ENCODE results near the gene CTNNBL1. TPM values are rescaled to one million over a fixed set of nuclear protein-coding genes. Genes with fewer than 3 reads are reported as not detected.

The CTNNBL1 gene
- total and polyA plus RNA-seq, 2 donors (not counting 3 experiments of a cell fraction or from before 2014, with no cell fraction given) = 20.8 to 60.2 TPM

GRCh38 chr20:37839955-37840354 is 146.1 kb downstream of the CTNNBL1 start:
- CTCF ChIA-PET = no interaction called here

More at GRCh38 chr20:37839955-37840354, 146.1 kb downstream of the CTNNBL1 start:
- no TSS peak for BruUV-seq (replicated peaks)
- no peaks in the 10 kb centered on the region for H3K27me3 ChIP-seq (ENCODE audit: control insufficient read depth in 2 of 2, insufficient read depth in 2 of 2, low read length in 2 of 2)
- H2AFZ ChIP-seq (ENCODE audit: low read depth, low read length) = no peak overlapping the region
- no peaks in the 10 kb centered on the region for H3K4me1 ChIP-seq (ENCODE audit: control insufficient read depth, extremely low read depth, insufficient read depth, low read length)
- DNase-seq (ENCODE audit: low read depth, low spot score) (no peak), FAIRE-seq (no peak)
- H3K4me3 ChIP-seq (replicated peaks in 1 of 3; ENCODE audit: insufficient read depth in 1 of 3, low read depth in 1 of 3, low read length in 3 of 3) = no peak overlapping the region
- no peak overlapping the region for H3K27ac ChIP-seq (ENCODE audit: insufficient read depth, low read depth, low read length)
- no peak overlapping the region for H3K9ac ChIP-seq (replicated peaks; ENCODE audit: extremely low read depth, insufficient read depth, low read length)
- no peak for TF ChIP-seq POLR2A (IDR thresholded peaks at IDR 0.05; ENCODE audit: low read depth, low read length)
- no peak for TF ChIP-seq GATA2 (IDR thresholded peaks at IDR 0.05; ENCODE audit: insufficient read depth, insufficient read length, low read depth, low read length)
- TF ChIP-seq JUN (IDR thresholded peaks at IDR 0.05; ENCODE audit: borderline replicate concordance, insufficient read depth, insufficient read length, low read depth) = no peak
- no peak for TF ChIP-seq EZH2 (IDR thresholded peaks at IDR 0.05; ENCODE audit: borderline replicate concordance, low read depth, low read length, severe bottlenecking)
- no peak for TF ChIP-seq FOS (IDR thresholded peaks at IDR 0.05; ENCODE audit: borderline replicate concordance, insufficient read depth, low read length)
- no peak for TF ChIP-seq CTCF (IDR thresholded peaks at IDR 0.05; ENCODE audit: extremely low read depth in 1 of 2, insufficient read depth in 1 of 2, low read depth in 1 of 2, low read length in 2 of 2)
- TF ChIP-seq MYC (IDR thresholded peaks at IDR 0.05; ENCODE audit: low read depth, low read length) = no peak
- no peak for TF ChIP-seq MAX (IDR thresholded peaks at IDR 0.05; ENCODE audit: insufficient read depth, insufficient read length)
- no peak for TF ChIP-seq POLR2AphosphoS5 (IDR thresholded peaks at IDR 0.05; ENCODE audit: insufficient read depth, low read depth, low read length)
- no peaks in the 10 kb centered on the region for H3K9me3 ChIP-seq (replicated peaks; ENCODE audit: control insufficient read depth, insufficient read depth, low read length)
- no peak overlapping the region for H3K4me2 ChIP-seq (ENCODE audit: insufficient read depth, low read length)
- no peaks in the 10 kb centered on the region for H3K79me2 ChIP-seq (ENCODE audit: control insufficient read depth, insufficient read depth, low read length)
- H4K20me1 ChIP-seq (replicated peaks; ENCODE audit: control insufficient read depth, extremely low read depth, insufficient read depth, low read length) = no peaks in the 10 kb centered on the region
- dilution Hi-C loops (cut with MboI; ENCODE audit: extremely low pct_ligation_motif_present, low sequenced_read_pairs) = no loop called here
- H3K9me1 ChIP-seq (replicated peaks; ENCODE audit: control insufficient read depth, extremely low read depth, insufficient read depth, low read length) = no peaks in the 10 kb centered on the region
- POLR2A ChIA-PET = no interaction called here
- intact Hi-C loops (cut with micrococcal nuclease) = loop anchor here (10.0 kb wide), 1 partner anchor 1605 kb away; no protein-coding TSS in a partner anchor
- peaks cover 0 to 3% of the 10 kb centered on the region in 2 experiments for H3K36me3 ChIP-seq (ENCODE audit: control insufficient read depth in 2 of 2, extremely low read depth in 1 of 2, insufficient read depth in 2 of 2, low read length in 2 of 2)
